Breast epithelium (tissue), 4 donors: ENCODE results near the gene TIAM2. TPM values are rescaled to one million over a fixed set of nuclear protein-coding genes. Genes with fewer than 3 reads are reported as not detected.

Experiments used
- DNase-seq, 2 donors: peaks; one replicate each; pipeline ENCODE4 v3.0.0-alpha.2; 2019; ENCODE audit warnings: low spot score in 2 of 2
- H3K27ac ChIP-seq, 2 donors: fragments of 200-600 bp; sonication (generic) in 1 of 2; one replicate each; pipeline ENCODE4 v1.5.1; 2016 to 2019; ENCODE audit warnings: mild to moderate bottlenecking in 1 of 2
- H3K27me3 ChIP-seq, 2 donors: fragments of 200-600 bp; sonication (generic) in 1 of 2; one replicate each; pipeline versions ENCODE4 v1.5.1 to v1.6.0; 2017 to 2019; ENCODE audit warnings: control low read depth in 1 of 2, mild to moderate bottlenecking in 1 of 2
- H3K36me3 ChIP-seq: fragments of 200-600 bp; one replicate; pipeline ENCODE4 v1.5.1; 2019
- H3K4me1 ChIP-seq, 2 donors: fragments of 200-600 bp; sonication (generic); one replicate each; pipeline ENCODE4 v1.5.1; 2016 to 2019; ENCODE audit warnings: control low read depth in 1 of 2
- H3K4me3 ChIP-seq, 3 donors: fragments of 200-600 bp; sonication (generic); 1 replicate in 2 of 3; 2 replicates in 1 of 3; pipeline ENCODE4 v1.5.1; 2016 to 2019; ENCODE audit warnings: mild to moderate bottlenecking in 3 of 3, moderate library complexity in 2 of 3
- H3K9me3 ChIP-seq, 2 donors: fragments of 200-600 bp; sonication (generic) in 1 of 2; one replicate each; pipeline ENCODE4 v1.5.1; 2016 to 2019; ENCODE audit warnings: control low read depth in 1 of 2
- POLR2A ChIP-seq: fragments of 450-650 bp; IDR thresholded peaks from one replicate; pipeline ENCODE4 v1.6.1; 2016; ENCODE audit warnings: antibody characterized with exemption, mild to moderate bottlenecking, moderate library complexity
- POLR2AphosphoS5 ChIP-seq, 3 donors: sonication (generic); formaldehyde crosslinking; IDR thresholded peaks; one replicate each; pipeline ENCODE4 v1.6.1; 2017; ENCODE audit warnings: antibody characterized with exemption in 3 of 3
- intact Hi-C: fragments of 100-400 bp; cut with DNase I; formaldehyde crosslinking; loops from one replicate; pipeline ENCODE4 v1.15.1; 2023; ENCODE audit warnings: low total_unique reads
- total RNA-seq, 3 donors: library from RNA; depleted of rRNA; stranded (reverse); fragments of >200 nt; gene quantifications; one replicate each; pipeline ENCODE4 v1.1.0, GENCODE V29; 2016
- TF ChIP-seq, protein P1 (sequence below), 3 donors: fragments of 450-650 bp; IDR thresholded peaks; one replicate each; pipeline ENCODE4 v1.5.1; 2016 to 2017; ENCODE audit warnings: antibody characterized with exemption in 3 of 3, mild to moderate bottlenecking in 3 of 3, moderate library complexity in 3 of 3

TIAM2 gene
- total RNA-seq, 3 donors from 2014 or later = 5.8 to 32.3 (median 12.8) TPM

- no peaks in the 10 kb centered on the region for H3K36me3 ChIP-seq
- H3K9me3 ChIP-seq = no peaks in the 10 kb centered on the region
- intact Hi-C loops = loop anchor here (5.0 kb wide), 1 partner anchor 692 kb away; no protein-coding TSS in a partner anchor
- H3K27me3 ChIP-seq = no peaks in the 10 kb centered on the region
- no peak overlapping the region for H3K27ac ChIP-seq
- TF ChIP-seq, protein P1, sequence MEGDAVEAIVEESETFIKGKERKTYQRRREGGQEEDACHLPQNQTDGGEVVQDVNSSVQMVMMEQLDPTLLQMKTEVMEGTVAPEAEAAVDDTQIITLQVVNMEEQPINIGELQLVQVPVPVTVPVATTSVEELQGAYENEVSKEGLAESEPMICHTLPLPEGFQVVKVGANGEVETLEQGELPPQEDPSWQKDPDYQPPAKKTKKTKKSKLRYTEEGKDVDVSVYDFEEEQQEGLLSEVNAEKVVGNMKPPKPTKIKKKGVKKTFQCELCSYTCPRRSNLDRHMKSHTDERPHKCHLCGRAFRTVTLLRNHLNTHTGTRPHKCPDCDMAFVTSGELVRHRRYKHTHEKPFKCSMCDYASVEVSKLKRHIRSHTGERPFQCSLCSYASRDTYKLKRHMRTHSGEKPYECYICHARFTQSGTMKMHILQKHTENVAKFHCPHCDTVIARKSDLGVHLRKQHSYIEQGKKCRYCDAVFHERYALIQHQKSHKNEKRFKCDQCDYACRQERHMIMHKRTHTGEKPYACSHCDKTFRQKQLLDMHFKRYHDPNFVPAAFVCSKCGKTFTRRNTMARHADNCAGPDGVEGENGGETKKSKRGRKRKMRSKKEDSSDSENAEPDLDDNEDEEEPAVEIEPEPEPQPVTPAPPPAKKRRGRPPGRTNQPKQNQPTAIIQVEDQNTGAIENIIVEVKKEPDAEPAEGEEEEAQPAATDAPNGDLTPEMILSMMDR (IDR thresholded peaks at IDR 0.05) = no peak
- no peak for TF ChIP-seq POLR2AphosphoS5 (IDR thresholded peaks at IDR 0.05)
- no peak for TF ChIP-seq POLR2A
- no peak for DNase-seq
- H3K4me3 ChIP-seq = no peak overlapping the region
- no peaks in the 10 kb centered on the region for H3K4me1 ChIP-seq
Observed at GRCh38 chr6:154969796-154970195, 25.3 kb upstream of the TIAM2 start.

DNA sequence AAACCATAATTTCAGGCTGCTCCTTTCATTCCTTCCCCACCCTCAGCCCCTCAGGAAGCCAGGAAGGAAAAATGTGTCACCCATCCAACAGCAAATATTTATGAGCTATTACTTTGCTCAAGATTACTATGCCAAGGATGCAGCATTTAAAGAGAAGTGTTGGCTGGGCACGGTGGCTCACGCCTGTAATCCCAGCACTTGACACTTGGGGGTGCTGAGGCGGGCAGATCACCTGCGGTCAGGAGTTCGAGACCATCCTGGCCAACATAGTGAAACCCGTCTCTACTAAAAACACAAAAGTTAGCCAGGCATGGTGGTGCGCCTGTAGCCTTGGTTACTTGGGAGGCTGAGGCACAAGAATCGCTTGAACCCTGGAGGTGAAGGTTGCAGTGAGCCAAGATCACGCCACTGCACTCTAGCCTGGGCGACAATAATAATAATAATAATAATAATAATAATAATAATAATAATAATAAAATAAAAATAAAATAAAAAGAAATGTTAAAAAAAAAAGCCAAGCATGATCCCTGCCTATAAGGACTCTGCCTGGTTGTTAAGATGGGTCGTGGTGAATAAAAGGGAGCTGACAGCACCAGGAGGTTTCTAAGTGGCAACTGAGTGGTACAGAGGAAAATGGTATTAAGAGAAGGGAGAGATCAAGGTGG, 20.5 kb upstream of the TIAM2 start:
- TF ChIP-seq POLR2A = no peak
- no peak for TF ChIP-seq POLR2AphosphoS5 (IDR thresholded peaks at IDR 0.05)
- TF ChIP-seq, protein P1 (IDR thresholded peaks at IDR 0.05) = no peak
- Histone ChIP-seq H3K4me3 (no peak overlapping the region), H3K9me3 (no peaks in the 10 kb centered on the region), H3K36me3 (no peaks in the 10 kb centered on the region), H3K4me1 (no peaks in the 10 kb centered on the region), H3K27ac (no peak overlapping the region), H3K27me3 (no peaks in the 10 kb centered on the region)
- DNase-seq = no peak
- intact Hi-C loops = no loop called here

DNA sequence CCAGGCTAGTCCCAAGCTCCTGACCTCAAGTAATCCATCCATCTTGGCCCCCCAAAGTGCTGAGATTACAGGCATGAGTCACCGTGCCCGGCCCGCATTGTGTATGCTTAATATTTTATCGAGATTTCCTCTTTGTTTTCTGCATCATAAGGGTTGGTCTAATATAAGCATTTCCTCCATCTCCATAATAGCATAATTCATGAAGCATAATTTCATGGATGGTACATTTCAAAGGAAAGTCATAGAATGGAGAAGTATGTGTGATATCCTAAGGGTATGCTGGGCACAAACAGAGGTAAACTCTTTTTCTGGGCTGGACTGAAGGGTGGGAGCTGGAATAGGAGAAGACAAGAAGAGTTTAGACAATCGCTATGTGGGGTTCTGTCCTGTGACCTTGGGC, 17.5 kb upstream of the TIAM2 start:
- no peaks in the 10 kb centered on the region for H3K27me3 ChIP-seq

GRCh38 chr6:154980273-154981078, 14.6 kb upstream of the TIAM2 start:
- Histone ChIP-seq H3K4me3 (no peak overlapping the region), H3K4me1 (no peaks in the 10 kb centered on the region), H3K9me3 (no peaks in the 10 kb centered on the region), H3K27me3 (no peaks in the 10 kb centered on the region), H3K36me3 (no peaks in the 10 kb centered on the region), H3K27ac (no peak overlapping the region)
- no peak for DNase-seq
- TF ChIP-seq, protein P1 (IDR thresholded peaks at IDR 0.05) = no peak
- TF ChIP-seq POLR2AphosphoS5 (IDR thresholded peaks at IDR 0.05) (no peak), POLR2A (no peak)
- intact Hi-C loops = no loop called here

More for the DNA sequence above, 17.5 kb upstream of the TIAM2 start:
- no peak overlapping the region for H3K4me3 ChIP-seq
- no peaks in the 10 kb centered on the region for H3K4me1 ChIP-seq
- H3K9me3 ChIP-seq = no peaks in the 10 kb centered on the region
- no peaks in the 10 kb centered on the region for H3K36me3 ChIP-seq
- H3K27ac ChIP-seq = no peak overlapping the region
- no peak for DNase-seq
- TF ChIP-seq POLR2AphosphoS5 (IDR thresholded peaks at IDR 0.05) (no peak), POLR2A (no peak)
- TF ChIP-seq, protein P1 (IDR thresholded peaks at IDR 0.05) = no peak
- intact Hi-C loops = no loop called here
